NCI-H1417 treated with DMSO at 0.1 percent for 48 hours (cell line): ENCODE results near the gene PGAM1.
A peak's percentile ranks its signal among the peaks of the same experiment; 100 is the strongest.
"Not testable (repeated sequence)": the region's sequence is repeated elsewhere in the genome, so short reads cannot be mapped to it uniquely, and the experiment has no call there.

Source experiments
- DNase-seq: peaks from one replicate; lab custom pipeline; 2025; lab: John Stamatoyannopoulos, UW

The PGAM1 gene

GRCh38 chr10:97407952-97408248 is 18.1 kb upstream of the PGAM1 start:
- DNase-seq, result no peak

GRCh38 chr10:97408496-97408992 is 17.4 kb upstream of the PGAM1 start:
- DNase-seq, result no peak

GRCh38 chr10:97411406-97411805 is 14.6 kb upstream of the PGAM1 start:
- no peak for DNase-seq

GRCh38 chr10:97412891-97413304 is 13.1 kb upstream of the PGAM1 start:
- no peak for DNase-seq

GRCh38 chr10:97416565-97416964 is 9.4 kb upstream of the PGAM1 start:
- no peak for DNase-seq

GRCh38 chr10:97423757-97424098 is 2.3 kb upstream of the PGAM1 start:
- DNase-seq, result not testable (repeated sequence)

GRCh38 chr10:97426776-97427570 is 982 bp downstream of the PGAM1 start:
- no peak for DNase-seq

- no peak for DNase-seq
Observed at GRCh38 chr10:97427571-97428179, 1.7 kb downstream of the PGAM1 start.

- no peak for DNase-seq
Observed at GRCh38 chr10:97428572-97428981, 2.6 kb downstream of the PGAM1 start.

- no peak for DNase-seq
Observed at GRCh38 chr10:97434055-97434454, 8.1 kb downstream of the PGAM1 start.

GRCh38 chr10:97434557-97434956 is 8.6 kb downstream of the PGAM1 start:
- DNase-seq, result no peak

- no peak for DNase-seq
Observed at GRCh38 chr10:97435211-97435610, 9.2 kb downstream of the PGAM1 start.

GRCh38 chr10:97442277-97442676 is 16.3 kb downstream of the PGAM1 start:
- DNase-seq, result no peak

GRCh38 chr10:97444212-97444611 is 18.2 kb downstream of the PGAM1 start:
- no peak for DNase-seq

- no peak for DNase-seq
Observed at GRCh38 chr10:97445357-97445721, 19.3 kb downstream of the PGAM1 start.

GRCh38 chr10:97445722-97446639 is 20.0 kb downstream of the PGAM1 start, which contains the start of the genes EXOSC1 and ZDHHC16:
Gene EXOSC1, minus strand, starts transcription at chr10:97446006. Its CDS starts 21 bp downstream, at chr10:97445985.
Gene ZDHHC16, plus strand, starts transcription at chr10:97446175. Its CDS starts 5,501 bp downstream, at chr10:97451676.
- DNase-seq, result peak; percentile 57

- DNase-seq, result no peak
Observed at GRCh38 chr10:97450828-97451227, 24.8 kb downstream of the PGAM1 start.

- DNase-seq, result no peak
Observed at GRCh38 chr10:97451605-97452004, 25.6 kb downstream of the PGAM1 start.

GRCh38 chr10:97452352-97452751 is 26.4 kb downstream of the PGAM1 start:
- DNase-seq, result no peak

- DNase-seq, result no peak
Observed at GRCh38 chr10:97454330-97455036, 28.5 kb downstream of the PGAM1 start.

GRCh38 chr10:97456034-97456685 is 30.2 kb downstream of the PGAM1 start:
- no peak for DNase-seq
